ENCODE data around the gene TBC1D22A. TPM values are rescaled to one million over a fixed set of nuclear protein-coding genes. Genes with fewer than 3 reads are reported as not detected.

TBC1D22A gene
- total RNA-seq, 1 donor from 2014 or later, result 23.2 TPM

- Mint-ChIP-seq H3K36me3 (ENCODE audit: insufficient read depth) (peaks cover 5% of the 10 kb centered on the region), H3K27ac (no peak overlapping the region), H3K27me3 (no peaks in the 10 kb centered on the region), H3K9me3 (ENCODE audit: low read depth) (no peaks in the 10 kb centered on the region), H3K4me1 (ENCODE audit: low read depth) (peaks cover under 1% of the 10 kb centered on the region), H3K4me3 (ENCODE audit: low read depth) (no peak overlapping the region)
- TF ChIP-seq CTCF (IDR thresholded peaks at IDR 0.05; ENCODE audit: unreplicated experiment), result no peak
- no peak for DNase-seq (ENCODE audit: low spot score, unreplicated experiment)
Observed at GRCh38 chr22:46997311-46997970, 235.0 kb downstream of the TBC1D22A start.

GRCh38 chr22:46998331-46998730 lies 235.9 kb downstream of the TBC1D22A start:
- H3K27me3 Mint-ChIP-seq, result no peaks in the 10 kb centered on the region
- TF ChIP-seq CTCF (IDR thresholded peaks at IDR 0.05; ENCODE audit: unreplicated experiment), result no peak
- H3K9me3 Mint-ChIP-seq (ENCODE audit: low read depth), result no peaks in the 10 kb centered on the region
- peaks cover 2% of the 10 kb centered on the region for H3K4me1 Mint-ChIP-seq (ENCODE audit: low read depth)
- no peak overlapping the region for H3K27ac Mint-ChIP-seq
- peaks cover 5% of the 10 kb centered on the region for H3K36me3 Mint-ChIP-seq (ENCODE audit: insufficient read depth)
- H3K4me3 Mint-ChIP-seq (ENCODE audit: low read depth), result no peak overlapping the region
- no peak for DNase-seq (ENCODE audit: low spot score, unreplicated experiment)

- no peaks in the 10 kb centered on the region for H3K9me3 Mint-ChIP-seq (ENCODE audit: low read depth)
Observed at GRCh38 chr22:47000256-47000655, 237.8 kb downstream of the TBC1D22A start.

GRCh38 chr22:47000888-47001287 lies 238.4 kb downstream of the TBC1D22A start:
- no peak for TF ChIP-seq CTCF (IDR thresholded peaks at IDR 0.05; ENCODE audit: unreplicated experiment)
- no peak overlapping the region for H3K4me3 Mint-ChIP-seq (ENCODE audit: low read depth)
- H3K27ac Mint-ChIP-seq, result no peak overlapping the region
- DNase-seq (ENCODE audit: low spot score, unreplicated experiment), result no peak
- H3K27me3 Mint-ChIP-seq, result no peaks in the 10 kb centered on the region
- H3K4me1 Mint-ChIP-seq (ENCODE audit: low read depth), result peaks cover 2% of the 10 kb centered on the region
- no peaks in the 10 kb centered on the region for H3K9me3 Mint-ChIP-seq (ENCODE audit: low read depth)
- peaks cover 5% of the 10 kb centered on the region for H3K36me3 Mint-ChIP-seq (ENCODE audit: insufficient read depth)

More at GRCh38 chr22:47000256-47000655, 237.8 kb downstream of the TBC1D22A start:
- Mint-ChIP-seq H3K27me3 (no peaks in the 10 kb centered on the region), H3K4me3 (ENCODE audit: low read depth) (no peak overlapping the region), H3K36me3 (ENCODE audit: insufficient read depth) (peaks cover 5% of the 10 kb centered on the region), H3K4me1 (ENCODE audit: low read depth) (peaks cover 2% of the 10 kb centered on the region), H3K27ac (no peak overlapping the region)
- TF ChIP-seq CTCF (IDR thresholded peaks at IDR 0.05; ENCODE audit: unreplicated experiment), result no peak
- DNase-seq (ENCODE audit: low spot score, unreplicated experiment), result no peak

GRCh38 chr22:47001288-47001687 lies 238.8 kb downstream of the TBC1D22A start:
- Mint-ChIP-seq H3K4me1 (ENCODE audit: low read depth) (peaks cover 2% of the 10 kb centered on the region), H3K36me3 (ENCODE audit: insufficient read depth) (peaks cover 5% of the 10 kb centered on the region), H3K4me3 (ENCODE audit: low read depth) (no peak overlapping the region), H3K27me3 (no peaks in the 10 kb centered on the region), H3K9me3 (ENCODE audit: low read depth) (no peaks in the 10 kb centered on the region), H3K27ac (no peak overlapping the region)
- no peak for TF ChIP-seq CTCF (IDR thresholded peaks at IDR 0.05; ENCODE audit: unreplicated experiment)
- DNase-seq (ENCODE audit: low spot score, unreplicated experiment), result no peak

Measured in progenitor cell of endocrine pancreas (in vitro differentiated cells).